Neural cell (in vitro differentiated cells): ENCODE measurements around the gene STARD13.

Experiments
- CTCF ChIP-seq: fragments of 450-650 bp; IDR thresholded peaks from 2 replicates; pipeline ENCODE4 v1.5.1; 2014; ENCODE audit warnings: antibody characterized with exemption, mild to moderate bottlenecking, moderate library complexity; ENCODE audit not compliant: poor library complexity, severe bottlenecking
- EP300 ChIP-seq: fragments of 450-650 bp; conservative IDR thresholded peaks from 2 replicates; pipeline ENCODE4 v1.6.1; 2014; ENCODE audit warnings: antibody characterized with exemption, mild to moderate bottlenecking, moderate library complexity; ENCODE audit not compliant: poor library complexity, severe bottlenecking
- EZH2 ChIP-seq: fragments of 200-600, 300-800 bp; shearing (Covaris generic), sonication (generic); IDR thresholded peaks from 2 replicates; pipeline ENCODE4 v1.6.1; 2014; ENCODE audit warnings: antibody characterized with exemption, low read length, borderline replicate concordance, mild to moderate bottlenecking; ENCODE audit not compliant: insufficient read depth, poor library complexity, severe bottlenecking
- POLR2AphosphoS5 ChIP-seq: IDR thresholded peaks from 2 replicates; pipeline ENCODE4 v1.6.1; 2012
- RAD21 ChIP-seq: fragments of 450-650 bp; conservative IDR thresholded peaks from 2 replicates; pipeline ENCODE4 v1.6.1; 2014; ENCODE audit warnings: antibody characterized with exemption, mild to moderate bottlenecking, moderate library complexity

GRCh38 chr13:33219926-33220325 is 65.6 kb downstream of the STARD13 start:
- TF ChIP-seq RAD21, result no peak
- TF ChIP-seq CTCF, result no peak
- TF ChIP-seq EZH2, result no peak
- TF ChIP-seq EP300, result no peak
- no peak for TF ChIP-seq POLR2AphosphoS5
